Jurkat, Clone E6-1 (cell line): Measurements from ENCODE around the gene MBLAC2. TPM values are rescaled to one million over a fixed set of nuclear protein-coding genes. Genes with fewer than 3 reads are reported as not detected.

Experiments used
- DNase-seq: peaks from one replicate; pipeline ENCODE4 v3.0.0-alpha.2; 2011; ENCODE audit warnings: low read depth, low spot score
- H3K4me3 ChIP-seq: 2 replicates; pipeline ENCODE4 v1.5.1; 2011; ENCODE audit warnings: mild to moderate bottlenecking, low read length, control low read depth, moderate library complexity
- polyA plus RNA-seq: library from polyadenylated mRNA; unstranded; fragments of >200 nt; gene quantifications from one replicate; pipeline ENCODE4 v1.2.1, GENCODE V29; 2012; ENCODE audit warnings: missing spikeins; ENCODE audit not compliant: insufficient read length, insufficient read depth

Gene MBLAC2
- 5.3 TPM for polyA plus RNA-seq

- peak within 1 kb of the TSS; percentile 92 for H3K4me3 ChIP-seq
- peak; percentile 88 for DNase-seq
Observed at GRCh38 chr5:90474235-90475107, at the start of gene MBLAC2, which contains the start of gene POLR3G. TSS of gene MBLAC2 (minus strand) at chr5:90474771. CDS start at chr5:90474292, 479 bp downstream. TSS of gene POLR3G (plus strand) at chr5:90474864. CDS start at chr5:90485568, 10,704 bp downstream.

- no peak for DNase-seq
- H3K4me3 ChIP-seq: no peak overlapping the region
Observed at GRCh38 chr5:90519081-90519480, 44.5 kb upstream of the MBLAC2 start.

DNA sequence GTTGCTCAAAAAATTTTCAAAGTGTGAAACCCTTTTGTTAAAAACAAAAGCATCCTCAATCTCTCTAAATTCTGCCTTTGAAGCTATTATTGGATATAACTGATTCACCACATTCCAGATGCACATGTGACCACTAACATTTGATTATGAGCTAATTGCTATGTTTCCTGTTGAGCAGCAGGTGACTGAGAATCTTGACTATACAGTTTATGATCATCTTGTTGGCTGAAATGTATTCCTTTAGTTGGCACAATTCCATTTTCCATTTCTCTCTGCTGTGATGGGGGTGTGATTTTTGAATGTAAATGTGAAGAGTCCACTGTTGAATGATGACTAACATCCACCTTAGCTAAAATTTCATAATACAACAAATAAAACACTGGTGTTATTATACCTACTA lies 44.1 kb upstream of the MBLAC2 start:
- no peak overlapping the region for H3K4me3 ChIP-seq
- peak; percentile 30 for DNase-seq

- no peak overlapping the region for H3K4me3 ChIP-seq
- no peak for DNase-seq
Observed at GRCh38 chr5:90514520-90514919, 39.9 kb upstream of the MBLAC2 start.

DNA sequence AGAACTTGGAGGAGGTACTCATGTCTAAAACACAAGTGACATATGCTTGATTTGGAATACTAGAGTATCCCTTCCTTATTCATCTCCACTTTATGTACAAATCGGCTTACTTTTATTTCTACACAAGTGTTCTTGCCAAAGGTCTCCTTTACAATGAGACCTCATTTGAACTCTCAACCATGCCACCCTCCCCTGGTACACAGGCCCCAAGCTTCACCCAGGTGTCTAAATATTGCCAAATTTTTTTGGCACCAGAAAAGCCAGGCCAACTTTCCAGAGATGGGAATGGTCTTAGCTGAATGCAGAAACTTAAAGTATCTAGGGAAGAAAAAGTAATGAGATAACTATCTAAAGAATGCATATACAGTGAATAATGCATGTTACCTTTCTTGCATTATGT lies 35.9 kb upstream of the MBLAC2 start:
- no peak for DNase-seq
- H3K4me3 ChIP-seq: no peak overlapping the region

DNA sequence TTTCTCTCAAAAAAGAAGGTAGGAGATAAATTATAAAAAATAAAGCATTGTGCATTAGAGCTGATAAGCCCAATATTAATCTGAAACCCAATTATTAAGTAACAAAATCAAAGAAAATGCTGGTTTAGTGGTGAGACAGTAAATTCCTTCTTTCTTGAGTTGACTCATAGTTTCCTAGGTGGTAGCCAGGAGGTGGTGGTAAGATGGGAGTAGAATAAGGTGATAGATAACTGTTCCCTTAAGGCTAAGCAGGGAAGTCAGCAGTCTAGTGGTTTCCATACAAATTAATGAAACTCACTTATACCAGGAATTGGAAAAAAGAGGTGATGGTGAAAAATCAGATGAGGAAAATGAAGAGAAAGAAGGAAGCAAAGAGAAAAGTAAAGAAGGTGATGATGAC lies 31.6 kb upstream of the MBLAC2 start:
- no peak overlapping the region for H3K4me3 ChIP-seq
- no peak for DNase-seq

DNA sequence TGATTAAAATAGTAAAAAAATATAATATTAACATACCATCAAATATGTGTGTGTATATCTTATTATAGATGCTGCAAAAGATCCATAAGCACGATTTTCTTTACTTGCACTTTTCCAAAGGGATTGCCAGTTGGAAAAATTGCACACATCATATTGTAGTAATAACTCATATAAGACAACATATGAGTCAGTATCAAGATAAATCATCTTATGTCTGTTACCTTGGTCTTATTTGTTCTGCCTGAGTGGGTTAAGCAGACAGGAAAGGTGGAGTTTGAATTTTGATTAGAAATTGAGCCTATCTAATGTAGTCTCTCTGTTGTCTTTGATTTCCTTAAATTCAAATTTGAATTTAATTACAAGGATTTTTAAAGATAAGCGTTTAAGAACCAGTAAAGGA lies 30.2 kb upstream of the MBLAC2 start:
- DNase-seq: no peak
- H3K4me3 ChIP-seq: no peak overlapping the region

GRCh38 chr5:90503596-90503995 lies 29.0 kb upstream of the MBLAC2 start:
- H3K4me3 ChIP-seq: no peak overlapping the region
- no peak for DNase-seq

DNA sequence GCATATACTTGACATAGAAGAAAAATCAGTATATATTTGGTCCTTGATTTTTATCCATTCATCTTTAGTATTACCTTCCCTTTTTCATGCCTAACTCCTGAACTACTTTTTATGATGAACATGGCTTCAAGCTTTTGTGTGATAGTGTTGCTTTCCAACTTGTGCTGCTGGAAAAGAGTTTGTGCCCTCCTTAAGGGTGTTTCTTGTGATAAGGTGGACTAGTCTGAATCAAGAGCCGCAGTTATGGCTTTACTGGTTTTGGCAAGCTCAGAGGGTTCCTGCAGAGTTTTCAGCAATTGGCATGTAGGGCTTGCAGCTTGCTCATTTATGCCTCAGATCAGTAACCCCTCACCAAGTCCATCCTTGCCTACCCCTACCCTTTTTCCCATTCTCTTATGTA lies 20.6 kb upstream of the MBLAC2 start:
- no peak overlapping the region for H3K4me3 ChIP-seq
- no peak for DNase-seq

DNA sequence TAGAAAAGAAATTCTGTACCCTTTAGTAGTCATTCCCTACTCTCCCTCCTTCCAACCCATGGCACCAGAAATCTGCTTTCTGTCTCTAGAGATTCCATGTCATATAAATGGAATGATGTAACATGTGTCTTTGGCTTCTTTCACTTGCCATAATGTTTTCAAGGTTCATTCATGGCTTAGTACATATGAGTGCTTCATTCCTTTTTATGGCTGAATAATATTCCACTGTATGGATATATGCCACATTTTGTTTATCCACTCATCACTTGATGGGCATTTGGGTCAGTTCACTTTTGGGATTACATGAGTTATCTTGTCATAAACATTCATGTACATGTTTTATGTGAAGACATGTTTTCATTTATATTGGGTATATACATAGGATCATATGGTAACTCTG lies 19.5 kb upstream of the MBLAC2 start:
- DNase-seq: no peak
- H3K4me3 ChIP-seq: no peak overlapping the region

- no peak for DNase-seq
- H3K4me3 ChIP-seq: no peak overlapping the region
Observed at GRCh38 chr5:90488791-90489190, 14.2 kb upstream of the MBLAC2 start.

DNA sequence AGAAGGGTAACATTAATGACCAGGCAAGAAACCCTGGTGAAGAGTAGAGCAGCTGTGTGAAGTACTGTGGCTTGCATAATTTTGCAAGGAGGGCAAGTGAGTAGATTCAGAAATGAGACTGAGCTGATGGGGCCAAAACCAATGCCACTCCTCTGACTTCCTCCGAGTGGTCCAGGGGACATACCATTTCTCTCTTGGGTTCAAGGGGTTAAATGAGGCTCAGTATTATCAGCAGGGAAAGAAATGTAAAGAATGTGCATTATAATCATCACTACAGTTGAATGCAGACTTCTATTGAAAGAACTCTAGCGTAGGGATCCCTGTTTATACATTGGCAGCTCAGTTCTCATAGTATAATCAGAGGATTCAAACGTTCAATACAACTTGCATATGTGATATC lies 10.0 kb upstream of the MBLAC2 start:
- H3K4me3 ChIP-seq: no peak overlapping the region
- DNase-seq: no peak

- DNase-seq: no peak
- H3K4me3 ChIP-seq: no peak overlapping the region
Observed at GRCh38 chr5:90483206-90483605, 8.6 kb upstream of the MBLAC2 start.

- DNase-seq: no peak
- no peak overlapping the region for H3K4me3 ChIP-seq
Observed at GRCh38 chr5:90480699-90481098, 6.1 kb upstream of the MBLAC2 start.

DNA sequence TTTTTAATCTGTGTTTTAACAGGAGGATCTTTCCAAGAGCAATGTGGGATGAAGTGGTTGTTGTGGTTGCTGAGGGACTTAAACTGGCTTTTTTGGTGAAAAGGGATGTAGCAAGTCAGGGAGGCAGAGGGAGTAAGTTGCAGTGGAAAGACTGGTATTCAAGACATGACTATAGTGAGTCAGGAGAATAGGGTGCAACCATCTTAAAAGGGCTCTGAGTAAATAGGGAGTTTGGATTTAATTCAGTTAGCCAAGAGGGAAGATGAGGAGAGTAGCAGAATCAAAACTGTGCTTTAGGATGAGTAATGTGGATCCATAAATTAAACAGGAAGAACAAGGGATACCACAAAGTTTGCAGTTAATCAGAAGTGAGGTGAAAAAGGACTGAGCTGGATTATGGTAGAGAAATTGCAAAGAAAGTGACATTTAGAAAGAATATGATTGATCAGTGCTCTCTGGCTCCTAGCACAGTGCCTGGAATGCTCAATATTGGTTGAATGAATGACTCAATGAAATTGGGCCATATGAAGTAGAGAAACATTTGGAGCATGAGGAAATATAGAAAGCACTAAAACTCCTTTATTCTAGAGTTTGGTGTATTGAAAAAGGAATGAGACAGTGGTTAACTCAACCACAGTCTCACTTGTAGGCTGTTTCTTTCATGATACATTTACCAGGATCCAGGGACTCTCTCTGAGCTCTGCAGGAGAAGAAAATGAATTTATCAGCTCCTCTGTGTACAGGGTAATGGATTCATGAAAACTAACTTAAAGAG lies 5.2 kb upstream of the MBLAC2 start:
- no peak for DNase-seq
- H3K4me3 ChIP-seq: no peak overlapping the region

DNA sequence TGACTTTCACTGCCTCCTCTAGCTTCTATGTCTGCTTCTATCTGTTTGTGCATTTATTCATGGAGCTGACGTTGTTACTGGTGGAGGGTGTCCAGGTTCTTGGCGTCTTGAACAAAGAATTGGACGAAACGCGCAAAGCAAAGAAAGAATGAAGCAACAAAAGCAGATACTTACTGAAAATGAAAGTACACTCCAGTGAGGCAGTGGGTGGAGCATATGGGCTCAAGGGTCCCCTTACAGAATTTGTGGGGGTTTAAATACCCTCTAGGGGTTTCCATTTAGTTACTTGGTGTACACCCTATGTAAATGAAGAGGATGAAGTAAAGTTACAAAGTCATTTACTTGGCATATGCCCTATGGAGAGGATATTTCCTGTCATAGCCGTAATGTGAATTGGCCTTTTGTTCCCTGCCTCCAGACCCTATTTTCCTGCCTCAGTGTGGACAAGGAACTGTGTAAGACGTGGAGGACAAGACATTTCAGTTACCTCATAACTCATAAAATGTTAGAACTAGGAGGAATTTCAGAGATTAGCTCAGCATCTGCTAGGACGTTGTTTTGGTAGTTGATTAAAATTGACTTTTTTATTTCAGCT lies 3.1 kb upstream of the MBLAC2 start:
- no peak for DNase-seq

DNA sequence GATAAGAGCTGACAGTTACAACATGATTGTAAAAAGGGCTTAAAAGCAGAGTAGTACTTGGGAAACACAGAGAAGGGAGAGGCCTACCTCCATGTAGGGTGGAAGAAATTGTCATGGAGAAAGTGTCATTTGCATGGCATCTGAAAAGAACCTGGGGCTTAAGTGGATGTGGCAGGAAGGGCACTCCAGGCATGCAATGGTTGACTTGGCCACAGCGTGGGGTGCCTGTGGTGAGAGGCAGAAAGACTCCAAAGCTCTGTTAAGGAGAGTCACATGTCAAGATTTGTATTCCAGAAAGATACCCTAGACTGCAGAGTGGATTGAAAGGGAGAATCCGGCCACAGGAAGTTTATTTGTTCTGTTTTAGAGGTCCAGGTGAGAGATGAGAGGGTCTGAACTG lies 2.5 kb upstream of the MBLAC2 start:
- no peak overlapping the region for H3K4me3 ChIP-seq
- peak; percentile 18 for DNase-seq

More for the DNA sequence above, 3.1 kb upstream of the MBLAC2 start:
- H3K4me3 ChIP-seq: no peak overlapping the region

DNA sequence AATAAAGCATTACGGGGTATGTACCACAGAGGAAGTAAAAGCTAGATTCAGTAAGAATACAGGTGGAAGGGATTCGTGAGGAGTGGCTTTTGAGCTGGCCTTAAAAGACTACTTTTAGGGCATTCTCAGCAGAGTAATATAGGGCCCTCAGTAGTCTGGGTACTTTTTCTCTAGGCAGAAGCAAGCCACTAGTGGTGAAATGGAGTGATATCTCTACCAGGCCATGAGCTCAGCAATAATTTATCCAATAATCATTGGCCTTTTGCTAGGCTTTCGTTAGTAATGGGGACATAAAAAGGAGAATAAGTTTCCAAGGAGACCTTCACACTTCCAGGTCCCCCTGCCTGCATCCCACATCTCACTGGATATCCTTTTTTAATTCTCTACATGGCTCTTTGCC lies 1.8 kb upstream of the MBLAC2 start:
- no peak overlapping the region for H3K4me3 ChIP-seq
- DNase-seq: peak; percentile 16

DNA sequence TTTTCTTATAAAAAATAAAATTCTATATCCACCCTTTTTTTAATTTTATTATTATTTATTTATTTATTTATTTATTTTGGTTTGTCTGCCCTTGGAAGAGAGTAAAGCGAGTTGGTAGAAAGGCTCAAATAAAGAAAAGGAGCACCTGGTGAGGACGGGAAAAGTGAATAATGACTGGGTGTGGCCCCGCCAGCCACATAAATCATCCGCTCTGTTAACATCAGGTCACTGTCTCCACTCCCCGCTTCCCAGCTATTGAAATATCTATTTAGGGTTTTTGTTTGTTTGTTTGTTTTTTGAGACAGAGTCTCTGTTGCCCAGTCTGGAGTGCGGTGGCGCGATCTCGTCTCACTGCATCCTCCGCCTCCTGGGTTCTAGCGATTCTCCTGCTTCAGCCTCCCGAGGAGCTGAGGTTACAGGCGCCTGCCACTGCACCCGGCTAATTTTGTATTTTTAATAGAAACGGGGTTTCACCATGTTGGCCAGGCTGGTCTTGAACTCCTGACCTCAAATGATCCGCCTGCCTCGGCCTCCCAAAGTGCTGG lies 937 bp upstream of the MBLAC2 start:
- no peak for DNase-seq
- H3K4me3 ChIP-seq: peak overlapping the region; percentile 92
